ENCODE data around the gene CDYL. TPM values are rescaled to one million over a fixed set of nuclear protein-coding genes. Genes with fewer than 3 reads are reported as not detected.

CDYL gene
- total RNA-seq, 1 donor from 2014 or later: 28.2 TPM

DNA sequence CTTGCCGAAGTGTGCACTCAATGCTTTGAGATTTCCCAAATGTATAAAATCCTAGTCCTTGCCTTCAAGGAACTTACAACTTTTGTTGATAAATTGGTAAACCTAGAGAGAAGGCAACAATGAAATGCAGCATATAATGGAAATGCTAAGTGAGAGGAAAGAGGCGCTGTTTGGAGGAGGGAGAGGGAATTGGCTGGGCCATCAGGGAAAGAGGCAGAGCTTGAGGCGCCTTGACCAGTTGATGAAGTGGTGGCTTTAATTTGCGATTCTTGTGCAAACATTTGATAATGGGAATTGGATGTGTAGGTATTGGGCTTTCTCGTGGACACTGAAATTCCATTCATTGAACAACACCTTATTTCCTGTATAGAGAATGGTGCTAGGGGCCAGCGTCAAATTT, 1.9 kb upstream of the CDYL start:
- DNase-seq (ENCODE audit: low spot score): no peak

DNA sequence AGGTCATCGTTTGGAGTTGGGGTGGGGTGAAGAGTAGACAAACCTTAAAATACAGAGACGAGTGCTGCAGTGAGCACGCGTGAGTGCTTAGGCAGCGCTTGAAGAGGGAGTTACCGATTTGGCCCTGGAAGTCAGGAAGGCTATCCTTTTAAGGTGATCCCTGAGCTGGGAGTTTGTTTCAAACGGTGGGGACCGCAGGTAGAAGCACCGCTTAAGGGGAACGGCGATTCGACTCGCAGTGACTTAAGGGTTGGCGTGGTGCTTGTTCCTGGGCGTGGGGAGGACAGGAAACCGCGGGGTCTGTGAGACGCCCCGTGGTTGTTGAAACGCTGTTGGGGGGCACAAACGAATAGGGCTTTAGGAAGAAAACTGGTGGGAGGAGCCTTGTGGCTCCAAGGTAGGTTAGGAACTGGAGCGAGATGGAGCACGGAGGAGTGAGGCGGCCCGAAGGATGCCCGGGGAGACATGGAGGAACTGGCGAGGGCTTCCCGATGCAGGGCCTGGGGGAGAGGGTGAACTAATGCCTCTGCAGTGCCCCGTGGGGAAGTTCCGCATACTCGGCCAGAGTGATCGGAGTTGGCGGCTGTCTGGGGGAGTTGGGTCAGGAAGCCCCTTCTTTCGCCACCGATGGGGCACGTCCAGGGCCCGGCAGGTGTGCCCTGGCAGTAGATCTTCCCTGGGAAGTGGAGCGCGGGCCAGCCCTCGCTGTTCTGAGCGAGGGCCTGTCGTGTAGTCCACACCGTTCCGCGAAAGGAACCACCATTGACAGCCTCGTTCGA, 1.3 kb upstream of the CDYL start:
- DNase-seq (ENCODE audit: low spot score): no peak

DNA sequence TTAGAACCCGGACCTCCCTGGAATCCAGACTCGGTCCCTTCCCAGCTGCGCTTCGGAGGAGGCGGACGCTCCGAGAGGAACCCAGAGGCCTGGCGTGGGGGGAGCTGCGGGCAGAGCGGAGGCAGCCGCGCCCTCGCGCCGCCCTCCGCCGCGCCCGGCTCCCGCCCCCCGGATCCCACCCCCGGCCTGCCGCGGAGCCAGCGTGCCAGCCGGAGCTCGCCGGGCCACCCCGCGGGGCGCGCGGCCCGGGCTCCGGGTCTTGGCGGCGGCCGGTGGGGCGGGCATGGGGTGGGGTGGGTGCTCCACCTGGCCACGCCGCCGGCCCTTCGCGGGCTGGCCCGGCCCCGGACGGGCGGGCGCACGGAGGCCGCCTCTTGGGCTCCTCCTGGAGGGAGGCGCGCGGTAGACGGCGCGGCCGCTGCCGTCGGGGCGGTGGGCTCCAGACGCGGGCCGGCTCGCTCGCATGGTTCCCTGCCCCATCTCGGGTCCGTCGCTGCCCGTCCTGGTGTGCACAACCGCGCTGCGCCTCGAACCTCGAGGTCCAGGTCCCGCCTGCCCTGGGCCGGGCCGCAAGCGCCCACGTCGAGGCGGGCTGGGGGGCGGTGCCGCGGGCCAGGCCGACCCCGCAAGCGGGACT, 592 bp upstream of the CDYL start:
- DNase-seq (ENCODE audit: low spot score): peak; percentile 87

DNA sequence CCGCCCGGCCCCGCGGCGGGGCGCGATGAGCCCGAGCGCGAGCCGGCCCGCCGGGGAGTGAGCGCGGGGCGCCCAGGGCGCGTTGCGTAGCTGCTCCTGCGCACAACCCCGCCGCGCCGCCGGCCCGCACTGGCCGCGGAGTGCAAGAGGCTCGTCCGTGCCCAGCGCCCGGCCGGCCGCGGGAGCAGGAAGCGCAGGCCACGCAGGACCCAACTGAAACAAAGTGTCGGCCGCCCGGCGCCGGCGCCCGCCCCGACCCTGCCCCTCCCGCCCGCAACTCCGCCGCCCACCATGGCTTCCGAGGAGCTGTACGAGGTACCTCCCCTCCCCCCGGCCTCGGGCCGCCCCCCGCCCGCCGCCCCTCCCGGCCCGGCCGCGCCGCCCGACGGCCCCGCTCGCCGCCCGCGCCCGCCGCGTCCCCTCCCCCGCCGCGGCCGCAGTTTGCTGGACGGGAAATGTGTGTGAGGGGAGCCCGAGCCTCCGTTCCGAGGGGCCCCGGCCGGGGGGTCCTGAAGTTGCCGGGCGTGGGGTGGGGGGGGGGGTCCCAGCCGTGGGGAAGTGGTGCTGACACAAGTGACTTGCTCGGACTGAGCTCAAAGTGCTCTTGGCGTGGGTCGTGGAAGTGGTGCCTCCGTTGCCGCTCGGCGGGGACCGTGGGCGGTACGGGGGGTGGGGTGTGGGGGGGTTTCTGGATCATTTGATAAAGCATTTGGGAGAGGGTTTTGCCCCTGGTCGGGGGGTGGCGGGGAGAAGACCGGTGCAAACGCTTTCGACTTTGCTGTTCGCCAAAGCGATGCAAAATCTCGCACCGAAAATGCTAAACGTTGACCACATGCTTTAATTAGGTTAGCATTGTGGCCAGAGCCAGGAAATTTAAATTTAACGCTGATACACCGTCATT, 539 bp downstream of the CDYL start:
- DNase-seq (ENCODE audit: low spot score): peak; percentile 46

DNA sequence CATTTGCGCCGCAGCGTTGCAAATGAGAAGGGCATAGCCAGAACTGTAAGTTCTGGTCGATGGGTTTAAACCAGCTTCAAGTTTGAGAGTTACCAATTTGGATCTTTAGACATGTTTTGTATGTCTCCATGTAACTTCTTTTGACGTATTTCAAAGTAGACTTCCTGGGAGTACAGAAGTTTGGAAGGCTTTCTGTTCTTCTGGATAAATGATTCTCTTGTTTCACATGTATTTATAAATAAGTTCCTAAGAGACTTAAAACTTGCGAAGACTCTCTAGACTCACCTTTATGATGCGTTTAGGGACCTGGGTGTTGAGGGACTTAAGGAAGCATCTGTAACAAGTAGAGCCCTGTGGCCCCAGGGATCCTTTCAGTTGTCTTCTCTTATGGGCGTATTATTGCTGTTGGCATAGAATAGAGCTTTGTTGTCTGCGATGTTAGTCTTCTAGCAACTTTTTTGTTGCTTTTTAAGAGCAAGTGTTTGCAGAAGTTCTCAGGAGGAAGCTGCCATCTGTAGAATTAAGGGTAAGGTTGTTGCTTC, 1.3 kb downstream of the CDYL start:
- DNase-seq (ENCODE audit: low spot score): no peak

DNA sequence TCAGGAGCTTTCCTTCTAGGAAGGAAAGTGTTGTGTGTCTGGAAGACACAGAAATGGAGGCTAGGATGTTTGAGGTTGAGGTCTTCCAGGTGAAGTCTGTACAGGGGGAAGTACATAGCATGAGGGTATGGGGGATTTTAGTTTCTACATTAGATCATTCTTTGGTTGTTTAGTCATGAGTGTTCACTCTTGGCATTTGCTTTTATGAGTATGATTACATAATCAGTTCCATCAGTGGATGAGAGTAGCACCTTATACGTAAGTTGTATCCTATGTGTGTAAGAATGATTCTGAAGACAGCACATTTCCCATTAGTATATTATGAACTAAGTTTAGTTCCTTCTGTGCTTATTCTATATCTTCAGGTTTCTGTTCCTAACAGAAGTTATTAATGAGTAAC, 1.9 kb downstream of the CDYL start:
- no peak for DNase-seq (ENCODE audit: low spot score)

DNA sequence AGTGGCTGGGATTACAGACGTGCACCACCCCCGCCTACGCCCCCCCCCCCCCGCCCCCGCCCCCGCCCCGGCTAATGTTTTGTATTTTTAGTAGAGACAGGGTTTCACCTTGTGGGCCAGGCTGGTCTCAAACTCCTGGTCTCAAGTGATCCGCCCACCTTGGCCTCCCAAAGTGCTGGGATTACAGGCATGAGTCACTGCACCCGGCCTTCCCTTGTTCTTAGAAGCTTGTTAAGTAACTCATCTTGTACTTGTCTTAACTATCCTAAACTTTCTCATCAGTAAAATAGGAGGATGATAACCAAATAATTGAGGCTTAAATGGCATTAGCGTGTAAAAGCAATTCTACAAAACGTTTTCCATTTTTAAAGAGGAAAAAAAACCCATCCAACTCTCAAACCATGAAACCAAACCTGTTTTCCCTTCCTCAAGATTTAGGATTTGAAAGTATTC, 4.2 kb downstream of the CDYL start:
- DNase-seq (ENCODE audit: low spot score): no peak

DNA sequence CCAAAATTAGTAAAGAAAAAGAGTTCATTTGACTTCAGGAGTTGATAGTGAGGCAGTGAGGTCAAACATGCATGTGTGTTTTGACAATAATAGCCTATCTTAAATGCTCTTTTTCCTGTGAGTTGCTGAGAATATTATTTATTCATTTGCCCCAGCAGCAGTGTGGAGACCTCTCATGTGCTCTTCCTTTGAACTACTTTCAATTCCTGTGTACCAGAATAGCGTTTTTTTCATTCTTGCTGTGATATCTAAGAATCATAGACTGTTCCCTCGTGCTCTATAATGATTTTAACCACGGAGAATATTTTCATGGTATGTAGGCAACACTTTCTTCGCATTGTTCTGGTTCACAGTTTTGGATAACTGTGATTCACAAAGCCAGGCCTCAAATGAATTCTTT, 5.2 kb downstream of the CDYL start:
- DNase-seq (ENCODE audit: low spot score): no peak

DNA sequence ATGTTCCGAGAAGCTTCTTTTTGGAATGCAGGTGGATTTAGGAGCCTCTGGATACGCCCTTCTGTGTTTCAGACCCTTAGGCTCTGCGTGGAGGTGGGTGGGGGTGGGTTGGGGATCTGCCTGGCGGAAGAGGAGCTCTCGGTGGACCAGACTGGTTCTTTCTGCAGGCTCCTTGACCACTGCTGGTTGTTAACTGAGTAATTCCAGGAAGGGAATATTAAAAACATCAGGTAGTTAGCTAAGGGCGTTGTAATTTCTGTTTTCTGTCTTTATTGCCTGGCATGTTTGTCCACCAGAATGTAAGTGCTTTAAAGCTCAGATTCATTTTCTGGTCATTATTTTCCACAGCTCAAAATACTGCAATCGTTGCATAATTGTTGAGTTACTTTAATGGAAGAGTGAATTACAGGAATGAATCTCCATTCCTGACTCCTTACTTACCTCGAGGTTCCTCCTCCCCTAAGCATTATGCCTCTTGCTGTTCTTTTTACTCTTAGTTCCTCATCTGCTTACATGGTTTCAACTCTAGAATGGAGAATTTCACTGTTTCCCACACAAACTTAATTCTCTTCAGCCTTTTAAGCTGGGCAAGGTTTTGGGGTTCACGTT, 5.9 kb downstream of the CDYL start:
- DNase-seq (ENCODE audit: low spot score): no peak

DNA sequence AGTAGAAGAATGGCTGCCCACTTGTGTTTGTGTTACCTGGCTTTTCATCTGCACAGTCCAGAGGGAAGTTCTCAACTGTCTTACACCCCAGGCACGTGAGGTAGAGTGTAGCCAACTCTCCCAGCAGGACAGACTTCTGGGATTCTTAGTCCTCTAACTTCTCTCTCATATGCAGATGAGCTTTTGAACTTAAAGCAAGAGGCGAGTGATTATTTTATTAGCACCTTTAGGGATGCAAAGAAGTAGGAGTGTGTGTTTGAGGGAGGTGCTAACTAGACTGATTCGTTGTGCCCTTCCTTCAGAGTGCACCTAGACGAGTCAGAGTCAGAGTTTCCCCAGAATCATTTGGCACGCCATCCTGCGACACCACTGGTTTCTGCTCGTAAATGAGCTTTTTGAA, 10.8 kb downstream of the CDYL start:
- no peak for DNase-seq (ENCODE audit: low spot score)

DNA sequence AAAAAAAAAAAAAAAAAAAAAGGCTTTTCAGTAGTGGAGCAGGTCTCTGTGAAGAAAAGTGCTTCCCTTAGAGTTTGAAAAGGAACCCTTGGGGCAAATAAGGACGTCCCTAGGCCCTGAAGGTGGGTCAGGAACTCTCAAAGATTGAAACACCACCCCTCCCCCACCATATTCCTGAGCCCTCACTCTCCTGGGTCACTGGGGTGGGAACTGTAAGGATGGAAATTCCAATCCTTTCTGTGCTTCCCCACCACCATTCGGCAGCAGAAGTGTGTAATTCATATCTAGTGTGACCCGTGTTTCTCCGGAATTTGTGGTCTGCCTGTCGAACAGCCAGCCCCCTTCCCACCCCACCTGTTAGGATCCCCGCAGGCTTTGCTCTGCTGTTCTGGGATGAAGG, 12.3 kb downstream of the CDYL start:
- no peak for DNase-seq (ENCODE audit: low spot score)

DNA sequence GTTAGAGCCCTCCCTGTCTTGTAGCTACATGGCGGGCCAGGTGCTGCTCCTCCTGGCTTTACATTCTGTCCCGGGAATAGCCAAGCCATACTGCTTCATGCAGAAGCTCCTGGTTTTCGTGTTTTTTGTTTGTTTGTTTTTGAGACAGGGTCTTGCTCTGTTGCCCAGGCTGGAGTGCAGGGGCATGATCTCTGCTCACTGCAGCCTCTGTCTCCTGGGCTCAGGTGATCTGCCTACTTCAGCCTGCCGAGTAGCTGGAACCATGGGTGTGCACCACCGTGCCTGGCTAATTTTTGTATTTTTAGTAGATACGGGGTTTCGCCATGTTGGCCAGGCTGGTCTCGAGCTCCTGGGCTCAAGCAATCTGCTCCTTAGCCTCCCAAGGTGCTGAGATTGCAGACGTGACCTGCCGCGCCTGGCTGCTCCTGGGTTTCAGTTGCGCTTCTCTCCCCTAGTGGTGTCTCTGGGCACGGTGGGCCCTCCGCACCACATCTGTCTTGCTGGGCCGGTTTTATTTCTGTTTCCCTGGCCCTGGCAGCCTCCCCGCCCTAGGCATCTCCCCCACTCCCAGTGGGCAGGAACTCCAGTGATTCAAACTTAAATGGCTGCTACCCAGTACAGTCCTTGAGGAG, 12.9 kb downstream of the CDYL start:
- DNase-seq (ENCODE audit: low spot score): no peak

DNA sequence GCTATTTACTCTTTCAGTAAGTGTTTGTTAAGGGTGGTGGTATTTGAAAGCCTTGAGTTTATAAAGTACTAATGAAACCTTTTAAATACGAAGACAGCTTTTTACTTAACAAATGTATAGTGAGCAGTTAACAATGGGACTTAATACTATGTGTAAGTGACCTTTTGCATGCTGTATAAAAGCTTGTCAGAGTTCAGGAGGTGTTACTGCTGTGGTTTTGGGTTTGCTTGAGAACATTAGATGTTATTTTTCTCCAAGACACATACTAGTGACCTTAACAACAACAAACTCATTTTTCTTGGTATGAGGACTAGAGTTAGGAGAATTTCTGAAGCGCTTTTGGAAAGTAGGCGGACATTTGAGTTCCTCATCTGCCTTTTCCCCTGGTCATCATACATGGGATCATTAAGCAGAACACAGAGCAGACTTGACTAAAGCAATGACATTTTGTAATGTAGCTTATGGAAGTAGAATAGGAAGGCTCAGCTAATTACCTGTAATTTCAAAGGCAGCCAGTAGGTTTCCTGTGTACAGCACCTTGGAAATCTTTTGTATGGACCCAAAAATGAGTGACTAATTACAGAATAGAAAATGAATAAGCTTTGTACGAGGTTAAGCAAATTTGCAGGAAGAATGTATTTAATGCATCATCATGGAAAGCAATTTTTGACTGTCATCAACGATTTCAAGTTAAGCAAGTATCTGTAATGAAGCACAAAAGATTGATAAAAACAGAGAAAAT, 14.1 kb downstream of the CDYL start:
- DNase-seq (ENCODE audit: low spot score): no peak

DNA sequence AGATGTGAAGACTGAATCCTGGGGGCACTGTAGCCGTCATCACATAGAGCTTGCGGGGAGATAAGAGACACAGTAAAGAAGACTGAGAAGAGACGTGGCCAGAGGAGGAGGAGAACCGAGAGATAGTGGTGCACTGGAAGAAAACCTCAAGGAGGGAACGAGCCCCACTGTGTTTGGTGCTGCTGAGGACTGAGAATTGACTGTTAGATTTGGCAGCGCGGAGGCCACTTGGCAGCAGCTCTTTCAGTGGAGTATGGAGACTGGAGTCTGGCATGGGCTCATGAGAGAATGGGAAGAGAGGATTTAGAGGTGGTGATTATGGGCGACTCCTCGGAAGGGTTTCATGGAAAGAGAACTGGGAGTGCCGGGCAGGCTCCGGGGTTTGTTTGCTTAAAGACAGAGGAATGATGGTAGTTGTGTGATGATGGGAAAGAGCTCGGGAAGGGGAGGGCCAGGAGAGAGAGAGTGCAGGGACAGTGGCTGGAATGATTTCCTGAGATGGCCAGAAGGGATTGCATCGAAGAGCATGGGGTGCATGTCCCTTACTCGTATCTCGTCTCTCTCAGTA, 18.0 kb downstream of the CDYL start:
- no peak for DNase-seq (ENCODE audit: low spot score)

DNA sequence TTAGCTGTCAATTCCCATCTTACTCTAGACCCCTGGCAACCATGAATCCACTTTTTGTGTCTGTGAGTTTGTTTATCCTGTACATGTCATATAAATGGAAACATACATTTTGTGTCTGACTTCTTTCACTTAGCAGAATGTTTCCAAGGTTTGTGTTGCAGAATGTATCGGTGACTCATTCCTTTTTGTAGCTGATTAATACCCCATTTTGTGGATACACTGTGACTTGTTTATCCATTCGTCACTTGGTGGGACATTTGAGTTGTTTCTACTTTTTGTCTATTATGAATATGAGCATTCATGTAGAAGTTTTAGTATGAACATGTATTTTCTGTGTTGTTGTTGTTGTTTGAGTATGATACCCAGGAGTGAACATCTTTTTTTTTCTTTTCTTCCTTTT, 21.4 kb downstream of the CDYL start:
- DNase-seq (ENCODE audit: low spot score): no peak

DNA sequence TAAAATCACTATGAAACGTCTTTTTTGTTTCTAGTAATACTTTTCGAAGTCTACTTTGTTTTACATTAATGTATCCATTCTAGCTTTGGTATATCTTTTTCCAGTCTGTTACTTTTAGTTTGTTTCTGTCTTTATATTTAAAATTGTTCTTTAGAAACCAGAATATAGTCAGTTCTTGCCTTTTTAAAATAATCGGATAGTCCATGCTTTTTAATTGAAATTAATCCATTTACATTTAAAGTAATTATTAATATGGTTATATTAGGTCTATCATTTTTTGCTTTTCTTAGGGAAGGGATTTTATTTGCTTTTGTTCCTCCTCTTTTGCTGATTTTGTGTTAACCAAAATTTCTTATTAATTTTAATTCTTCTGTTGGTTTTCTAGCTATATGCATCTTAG, 23.7 kb downstream of the CDYL start:
- DNase-seq (ENCODE audit: low spot score): no peak

DNA sequence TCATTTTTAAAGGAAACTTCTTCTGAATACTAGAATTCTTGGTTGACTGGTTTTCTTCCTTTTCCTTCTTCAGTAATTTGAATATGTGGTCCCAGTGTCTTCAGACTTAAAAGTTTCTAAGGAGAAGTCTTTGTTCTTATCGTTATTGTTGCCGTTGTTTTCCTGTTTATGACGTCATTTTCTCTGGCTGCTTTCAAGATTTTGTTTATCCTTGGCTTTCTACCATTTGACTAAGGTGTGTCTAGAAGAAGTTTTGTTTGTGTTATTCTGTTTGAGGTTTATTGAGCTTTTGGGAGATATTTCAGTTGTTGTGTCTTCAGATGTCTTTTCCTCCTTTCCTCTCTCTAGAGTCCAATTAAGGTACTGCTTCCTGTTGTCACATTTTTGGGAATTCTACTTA, 24.5 kb downstream of the CDYL start:
- DNase-seq (ENCODE audit: low spot score): no peak

DNA sequence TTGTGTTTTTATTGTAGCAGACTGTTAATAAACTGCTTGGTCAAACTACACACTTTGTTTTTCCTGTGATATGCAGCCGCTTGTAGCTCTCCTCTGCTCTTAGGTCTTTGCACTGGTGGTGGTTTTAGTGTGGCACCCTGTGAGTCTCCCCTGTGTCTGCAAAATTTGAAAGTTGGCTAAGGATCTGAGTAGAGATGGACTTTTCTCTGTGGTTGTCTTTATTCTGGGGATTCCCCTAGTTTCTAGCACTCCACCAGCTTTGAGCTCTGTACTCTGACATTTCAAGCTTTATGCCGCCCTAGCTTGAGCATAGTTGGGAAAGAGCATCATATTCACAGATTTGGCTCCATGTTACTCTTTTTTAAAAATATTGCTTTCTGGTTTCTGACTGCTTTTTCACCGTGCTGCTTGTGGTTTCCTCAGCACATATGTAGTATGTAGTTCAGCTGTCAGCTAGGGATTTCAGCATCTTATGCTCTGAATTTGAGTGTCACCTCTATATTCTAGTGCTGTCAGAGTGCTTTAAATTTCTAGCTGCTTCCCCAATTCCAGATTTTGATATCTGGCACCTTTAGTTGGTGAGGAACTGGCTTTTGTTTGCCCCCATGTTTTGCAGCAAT, 25.4 kb downstream of the CDYL start:
- DNase-seq (ENCODE audit: low spot score): no peak

DNA sequence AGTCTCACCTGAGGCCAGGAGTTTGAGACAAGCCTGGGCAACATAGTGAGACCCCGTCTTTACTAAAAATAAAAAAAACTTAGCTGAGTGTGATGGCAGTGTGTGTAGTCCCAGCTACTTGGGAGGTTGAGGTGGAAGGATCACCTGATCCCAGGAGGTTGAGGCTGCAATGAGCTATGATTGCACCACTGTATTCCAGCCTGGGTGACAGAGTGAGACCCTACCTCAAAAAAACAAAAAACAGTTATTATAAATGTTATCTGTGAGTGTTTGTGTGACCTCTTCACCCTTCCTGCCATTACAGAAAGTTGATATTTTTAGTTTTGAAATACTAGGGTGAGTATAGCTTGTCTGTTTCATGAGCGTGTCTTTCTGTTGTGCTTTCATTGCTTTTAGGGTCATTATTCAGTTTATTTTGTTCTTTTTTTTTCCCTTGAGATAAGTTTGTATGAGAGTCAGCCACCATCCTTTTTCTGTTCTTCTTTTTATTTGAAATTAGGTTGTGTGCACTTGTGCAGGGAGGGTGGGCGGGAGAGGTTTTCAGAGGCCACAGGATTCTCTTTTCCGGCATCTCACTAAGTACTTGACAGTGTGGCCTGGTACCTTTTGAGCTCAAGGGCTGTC, 26.2 kb downstream of the CDYL start:
- no peak for DNase-seq (ENCODE audit: low spot score)
